NCI-H128 (cell line): Measurements from ENCODE around the gene PTBP1.
"Not testable (repeated sequence)": the region's sequence is repeated elsewhere in the genome, so short reads cannot be mapped to it uniquely, and the experiment has no call there.

Experiments
- DNase-seq: peaks from one replicate; lab custom pipeline; 2025; ENCODE audit not compliant: unreplicated experiment; lab: John Stamatoyannopoulos, UW

The PTBP1 gene

GRCh38 chr19:852136-853013 is 55.1 kb downstream of the PTBP1 start, which contains the start of gene ELANE:
ELANE (plus strand) TSS chr19:852303; CDS start chr19:852329, 26 bp downstream.
- DNase-seq: no peak

GRCh38 chr19:853014-853585 is 55.8 kb downstream of the PTBP1 start:
- DNase-seq: no peak

GRCh38 chr19:853614-854220 is 56.5 kb downstream of the PTBP1 start:
- DNase-seq: not testable (repeated sequence)

GRCh38 chr19:854549-854948 is 57.3 kb downstream of the PTBP1 start:
- no peak for DNase-seq

GRCh38 chr19:855142-855541 is 57.9 kb downstream of the PTBP1 start:
- DNase-seq: no peak

- DNase-seq: no peak
These were observed 58.4 kb downstream of the PTBP1 start for GRCh38 chr19:855566-856120.

GRCh38 chr19:858284-858683 is 61.0 kb downstream of the PTBP1 start:
- no peak for DNase-seq

GRCh38 chr19:858868-859843 is 61.9 kb downstream of the PTBP1 start, which contains the start of gene CFD:
CFD (plus strand) TSS chr19:859664; CDS start chr19:859690, 26 bp downstream.
- no peak for DNase-seq

GRCh38 chr19:861141-861755 is 64.0 kb downstream of the PTBP1 start:
- DNase-seq: no peak
